Smooth muscle cell (in vitro differentiated cells): ENCODE data around the gene TRPV4. TPM values are rescaled to one million over a fixed set of nuclear protein-coding genes. Genes with fewer than 3 reads are reported as not detected.

Source experiments
- DNase-seq: peaks from one replicate; lab custom pipeline; 2025; ENCODE audit not compliant: unreplicated experiment; lab: John Stamatoyannopoulos, UW
- H2AFZ ChIP-seq: fragments of 200-600 bp; sonication (generic); 2 replicates; pipeline ENCODE4 v1.6.0; 2016; ENCODE audit warnings: antibody characterized with exemption, low read depth, mild to moderate bottlenecking
- H3F3A ChIP-seq: fragments of 200-600 bp; sonication (generic); 2 replicates; pipeline ENCODE4 v1.6.0; 2017; ENCODE audit warnings: antibody characterized with exemption, low read depth
- H3K27ac ChIP-seq: fragments of 200-600 bp; sonication (generic); 2 replicates; pipeline ENCODE4 v1.5.1; 2016; ENCODE audit warnings: low read depth, mild to moderate bottlenecking
- H3K27me3 ChIP-seq: fragments of 200-600 bp; sonication (generic); 2 replicates; pipeline ENCODE4 v1.6.1; 2016; ENCODE audit warnings: low read depth, mild to moderate bottlenecking
- H3K36me3 ChIP-seq: fragments of 200-600 bp; sonication (generic); 2 replicates; pipeline ENCODE4 v1.5.1; 2016; ENCODE audit warnings: low read depth
- H3K4me1 ChIP-seq: fragments of 200-600 bp; sonication (generic); 2 replicates; pipeline ENCODE4 v1.5.1; 2016; ENCODE audit warnings: low read depth
- H3K4me2 ChIP-seq: fragments of 200-600 bp; sonication (generic); 2 replicates; pipeline ENCODE4 v1.6.0; 2016; ENCODE audit warnings: mild to moderate bottlenecking
- H3K4me3 ChIP-seq: fragments of 200-600 bp; sonication (generic); 2 replicates; pipeline ENCODE4 v1.5.1; 2016; ENCODE audit warnings: mild to moderate bottlenecking
- H3K79me2 ChIP-seq: fragments of 200-600 bp; sonication (generic); 2 replicates; pipeline ENCODE4 v1.6.0; 2016; ENCODE audit warnings: low read depth, mild to moderate bottlenecking
- H3K9ac ChIP-seq: fragments of 200-600 bp; sonication (generic); 2 replicates; pipeline ENCODE4 v1.6.0; 2016; ENCODE audit warnings: low read depth
- H3K9me3 ChIP-seq: fragments of 200-600 bp; sonication (generic); replicated peaks from 2 replicates; pipeline ENCODE4 v1.5.1; 2016; ENCODE audit warnings: low read depth
- H4K20me1 ChIP-seq: fragments of 200-600 bp; sonication (generic); 2 replicates; pipeline ENCODE4 v1.6.0; 2016; ENCODE audit warnings: low read depth
- WGBS: methylation state at CpG from one replicate; pipeline ENCODE4 v1.1.7; 2016; ENCODE audit warnings: low lambda C conversion rate; 5-methylcytosine and 5-hydroxymethylcytosine counted together
- polyA plus RNA-seq: library from polyadenylated mRNA; unstranded; fragments of >200 nt; fragmentation: Nextera tagmentation; extraction: Ambion mirVana; gene quantifications from 2 replicates; pipeline ENCODE4 v1.2.1, GENCODE V29; 2016
- total RNA-seq: library from RNA; depleted of rRNA; stranded (reverse); fragments of >200 nt; gene quantifications from 2 replicates; pipeline ENCODE4 v1.2.3, GENCODE V29; 2014
- TF ChIP-seq, protein P1 (sequence below): fragments of 200-600 bp; sonication (generic); IDR thresholded peaks from 2 replicates; pipeline ENCODE4 v1.5.1; 2017; ENCODE audit warnings: borderline replicate concordance, mild to moderate bottlenecking, antibody characterized with exemption; ENCODE audit not compliant: insufficient read depth, poor library complexity, severe bottlenecking

The TRPV4 gene
- total and polyA plus RNA-seq, 2 experiments from 2014 or later = 1.5 to 1.9 TPM

- no peaks in the 10 kb centered on the region for H3K79me2 ChIP-seq
- H3K27me3 ChIP-seq = no peaks in the 10 kb centered on the region
- no peak overlapping the region for H3K4me2 ChIP-seq
- H3F3A ChIP-seq = no peaks in the 10 kb centered on the region
- H2AFZ ChIP-seq = no peak overlapping the region
- no peak overlapping the region for H3K9ac ChIP-seq
- TF ChIP-seq, protein P1, sequence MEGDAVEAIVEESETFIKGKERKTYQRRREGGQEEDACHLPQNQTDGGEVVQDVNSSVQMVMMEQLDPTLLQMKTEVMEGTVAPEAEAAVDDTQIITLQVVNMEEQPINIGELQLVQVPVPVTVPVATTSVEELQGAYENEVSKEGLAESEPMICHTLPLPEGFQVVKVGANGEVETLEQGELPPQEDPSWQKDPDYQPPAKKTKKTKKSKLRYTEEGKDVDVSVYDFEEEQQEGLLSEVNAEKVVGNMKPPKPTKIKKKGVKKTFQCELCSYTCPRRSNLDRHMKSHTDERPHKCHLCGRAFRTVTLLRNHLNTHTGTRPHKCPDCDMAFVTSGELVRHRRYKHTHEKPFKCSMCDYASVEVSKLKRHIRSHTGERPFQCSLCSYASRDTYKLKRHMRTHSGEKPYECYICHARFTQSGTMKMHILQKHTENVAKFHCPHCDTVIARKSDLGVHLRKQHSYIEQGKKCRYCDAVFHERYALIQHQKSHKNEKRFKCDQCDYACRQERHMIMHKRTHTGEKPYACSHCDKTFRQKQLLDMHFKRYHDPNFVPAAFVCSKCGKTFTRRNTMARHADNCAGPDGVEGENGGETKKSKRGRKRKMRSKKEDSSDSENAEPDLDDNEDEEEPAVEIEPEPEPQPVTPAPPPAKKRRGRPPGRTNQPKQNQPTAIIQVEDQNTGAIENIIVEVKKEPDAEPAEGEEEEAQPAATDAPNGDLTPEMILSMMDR = no peak
- no peak for DNase-seq
- no peaks in the 10 kb centered on the region for H3K9me3 ChIP-seq
- no peak overlapping the region for H3K27ac ChIP-seq
- H3K4me1 ChIP-seq = no peaks in the 10 kb centered on the region
- no peak overlapping the region for H3K4me3 ChIP-seq
- no peaks in the 10 kb centered on the region for H4K20me1 ChIP-seq
- WGBS = 96% methylated on average over 54 of the region's 54 CpGs
- H3K36me3 ChIP-seq = no peaks in the 10 kb centered on the region
Measured at GRCh38 chr12:109767991-109768900, 65.0 kb downstream of the TRPV4 start.

DNA sequence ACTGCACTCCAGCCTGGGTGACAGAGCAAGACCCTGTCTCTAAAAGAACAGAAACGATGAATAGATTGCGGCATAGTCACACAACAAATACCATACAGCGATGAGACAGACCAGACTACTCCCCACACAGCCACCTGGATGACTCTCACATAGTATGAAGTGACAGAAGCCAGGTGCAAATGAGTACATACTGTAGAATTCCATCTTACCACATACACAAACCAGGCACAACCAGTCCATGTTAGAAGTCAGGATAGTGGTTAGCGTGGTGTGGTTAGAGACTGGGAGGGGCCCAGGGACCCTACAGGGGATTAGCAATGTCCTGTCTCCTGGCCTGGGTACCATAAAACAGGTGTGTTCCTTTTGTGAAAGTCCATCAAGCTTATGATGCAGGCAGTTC lies 65.7 kb downstream of the TRPV4 start:
- no peaks in the 10 kb centered on the region for H3K79me2 ChIP-seq
- H3K4me3 ChIP-seq = no peak overlapping the region
- H3K27ac ChIP-seq = no peak overlapping the region
- DNase-seq = no peak
- H3K9ac ChIP-seq = no peak overlapping the region
- H3K4me1 ChIP-seq = no peaks in the 10 kb centered on the region
- TF ChIP-seq, protein P1 = no peak
- H3F3A ChIP-seq = no peaks in the 10 kb centered on the region
- H3K27me3 ChIP-seq = no peaks in the 10 kb centered on the region
- WGBS = 80% methylated on average over 4 of the region's 4 CpGs
- no peaks in the 10 kb centered on the region for H3K36me3 ChIP-seq
- no peak overlapping the region for H3K4me2 ChIP-seq
- H4K20me1 ChIP-seq = no peaks in the 10 kb centered on the region
- H2AFZ ChIP-seq = no peak overlapping the region
- no peaks in the 10 kb centered on the region for H3K9me3 ChIP-seq

GRCh38 chr12:109766251-109766778 lies 66.9 kb downstream of the TRPV4 start:
- TF ChIP-seq, protein P1 = no peak
- Histone ChIP-seq H3K4me1 (no peaks in the 10 kb centered on the region), H3K9ac (no peak overlapping the region), H3F3A (no peaks in the 10 kb centered on the region), H3K9me3 (no peaks in the 10 kb centered on the region), H3K4me2 (no peak overlapping the region), H2AFZ (no peak overlapping the region), H3K27me3 (no peaks in the 10 kb centered on the region), H3K27ac (no peak overlapping the region), H4K20me1 (no peaks in the 10 kb centered on the region), H3K4me3 (no peak overlapping the region), H3K79me2 (no peaks in the 10 kb centered on the region), H3K36me3 (no peaks in the 10 kb centered on the region)
- 86% methylated on average over 12 of the region's 12 CpGs for WGBS
- DNase-seq = no peak

DNA sequence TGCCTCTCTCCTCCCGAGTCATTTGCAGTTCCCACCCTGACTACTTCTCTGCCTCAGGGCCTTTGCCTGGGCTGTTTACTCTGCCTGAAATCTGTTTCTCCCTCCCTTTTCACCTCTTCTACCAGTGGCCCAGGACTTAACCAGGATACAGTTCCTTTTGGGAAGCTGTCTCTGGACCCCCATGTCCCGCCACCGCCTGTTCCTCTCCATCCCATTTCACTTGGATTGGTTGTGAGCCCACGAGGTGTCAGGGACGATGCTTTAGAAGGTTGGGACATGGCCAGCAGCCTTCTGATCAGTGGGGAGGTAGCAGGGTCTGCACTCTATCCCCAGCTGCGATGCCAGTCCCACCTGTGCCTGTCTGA lies 67.8 kb downstream of the TRPV4 start:
- no peaks in the 10 kb centered on the region for H3K27me3 ChIP-seq
- H3K36me3 ChIP-seq = no peaks in the 10 kb centered on the region
- TF ChIP-seq, protein P1 = no peak
- H3K9ac ChIP-seq = no peak overlapping the region
- H3F3A ChIP-seq = no peaks in the 10 kb centered on the region
- H3K4me2 ChIP-seq = no peak overlapping the region
- 90% methylated on average over 6 of the region's 6 CpGs for WGBS
- no peaks in the 10 kb centered on the region for H3K79me2 ChIP-seq
- H4K20me1 ChIP-seq = no peaks in the 10 kb centered on the region
- no peaks in the 10 kb centered on the region for H3K9me3 ChIP-seq
- no peak overlapping the region for H3K4me3 ChIP-seq
- no peak for DNase-seq
- no peaks in the 10 kb centered on the region for H3K4me1 ChIP-seq
- no peak overlapping the region for H3K27ac ChIP-seq
- no peak overlapping the region for H2AFZ ChIP-seq
